NCI-H2081 (cell line): ENCODE data around the gene DNAH9.

Experiments used
- DNase-seq, 2 experiments: peaks; one replicate each; lab custom pipeline; 2025; lab: John Stamatoyannopoulos, UW

The DNAH9 gene

GRCh38 chr17:11852231-11852630 lies 254.0 kb downstream of the DNAH9 start:
- DNase-seq: no peak

DNA sequence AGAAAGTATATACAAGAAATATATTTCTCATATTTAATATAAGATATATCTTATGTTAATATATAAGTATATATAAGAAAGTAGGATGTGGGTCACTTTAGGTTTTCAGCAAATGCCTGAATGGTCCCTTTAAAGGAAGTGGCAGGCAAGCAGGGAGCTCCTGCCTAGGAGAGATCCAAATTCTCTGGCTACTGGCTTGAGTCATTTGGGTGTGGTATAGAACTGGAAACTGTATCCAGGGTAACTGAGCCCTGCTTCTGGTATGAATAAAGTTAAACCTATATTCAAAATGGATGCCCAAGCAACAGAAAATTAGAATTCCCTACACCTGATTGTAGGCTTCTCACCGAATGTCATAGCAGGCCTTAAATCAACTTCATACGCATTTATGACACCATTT lies 254.6 kb downstream of the DNAH9 start:
- DNase-seq: no peak

GRCh38 chr17:11853321-11854151 lies 255.3 kb downstream of the DNAH9 start:
- DNase-seq: no peak

GRCh38 chr17:11855306-11855705 lies 257.0 kb downstream of the DNAH9 start:
- DNase-seq: no peak

- DNase-seq: no peak
These were observed 258.7 kb downstream of the DNAH9 start for GRCh38 chr17:11857006-11857405.

DNA sequence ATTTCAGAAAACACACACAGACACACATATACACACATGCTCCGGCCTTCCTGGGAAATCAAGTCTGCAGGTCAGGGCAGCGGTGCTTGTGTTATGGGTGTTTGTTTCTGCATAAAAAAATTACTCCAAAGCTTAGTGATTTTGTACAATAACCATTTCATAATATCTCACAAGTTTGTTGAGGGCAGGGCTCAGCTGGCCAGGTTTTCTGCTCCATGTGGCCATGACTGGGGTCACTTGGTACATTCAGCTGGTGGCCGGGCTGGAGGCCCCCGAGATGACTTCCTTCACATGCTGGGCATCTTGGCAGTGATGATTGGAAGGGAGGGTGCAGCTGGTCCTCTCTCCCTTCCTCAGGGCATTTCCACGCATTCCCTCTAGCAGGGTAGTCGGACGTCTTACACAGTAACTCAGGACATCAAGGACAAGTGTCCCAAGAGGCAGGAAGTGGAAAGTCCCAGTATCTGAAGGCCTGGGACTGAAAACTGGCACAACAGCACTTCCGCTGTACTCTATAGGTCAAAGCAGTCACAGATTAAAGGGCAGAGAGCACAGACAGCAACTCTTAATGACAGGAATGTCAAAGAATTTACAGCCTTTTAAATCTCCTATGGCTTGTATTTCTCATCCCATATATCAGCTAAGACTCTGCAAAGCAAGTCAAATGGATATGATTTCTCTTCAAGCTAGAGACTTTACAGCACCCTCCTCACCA lies 271.6 kb downstream of the DNAH9 start:
- DNase-seq: no peak

- no peak for DNase-seq
These were observed 273.5 kb downstream of the DNAH9 start for GRCh38 chr17:11871773-11872172.

- no peak for DNase-seq
These were observed 276.5 kb downstream of the DNAH9 start for GRCh38 chr17:11874756-11875155.

DNA sequence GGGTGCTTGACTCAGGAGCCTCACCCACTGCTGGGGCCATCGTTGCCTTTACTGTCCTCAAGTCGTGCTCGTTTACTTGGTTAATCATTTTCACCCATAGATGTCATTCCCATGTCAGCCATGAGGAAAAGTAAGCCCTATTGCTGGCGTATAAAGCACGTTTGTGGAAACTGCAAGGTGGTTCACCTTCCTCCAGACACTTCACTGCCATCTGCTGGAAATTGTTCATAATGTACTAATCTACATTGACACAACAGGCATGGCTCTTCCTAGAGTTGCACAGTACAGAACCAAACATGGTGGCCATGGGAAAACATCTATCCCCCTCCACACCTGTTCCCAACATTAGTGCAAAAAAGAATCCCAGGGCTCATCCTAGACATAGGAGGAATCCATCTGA lies 282.4 kb downstream of the DNAH9 start:
- no peak for DNase-seq

GRCh38 chr17:11882716-11883115 lies 284.4 kb downstream of the DNAH9 start:
- no peak for DNase-seq

- DNase-seq: no peak
These were observed 286.8 kb downstream of the DNAH9 start for GRCh38 chr17:11885051-11885450.

DNA sequence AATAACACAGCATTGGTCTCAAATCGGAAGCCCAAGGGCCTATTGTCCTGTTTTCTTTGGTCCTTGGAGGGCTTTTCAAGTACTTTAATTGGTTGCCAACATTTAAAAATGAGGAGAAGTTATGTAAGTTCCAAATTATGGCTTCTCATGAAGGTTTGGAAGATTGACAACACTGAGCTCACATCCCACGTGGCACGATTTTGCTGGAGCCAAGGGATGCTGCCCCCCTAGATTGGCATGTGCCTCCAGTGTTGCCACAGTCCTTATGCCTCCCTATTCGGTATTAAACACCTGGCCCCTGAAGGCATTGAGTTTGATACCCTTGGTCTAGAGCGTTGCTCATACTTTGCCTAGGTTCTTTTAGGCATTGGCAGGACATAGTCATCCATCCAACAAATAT lies 291.0 kb downstream of the DNAH9 start:
- no peak for DNase-seq

DNA sequence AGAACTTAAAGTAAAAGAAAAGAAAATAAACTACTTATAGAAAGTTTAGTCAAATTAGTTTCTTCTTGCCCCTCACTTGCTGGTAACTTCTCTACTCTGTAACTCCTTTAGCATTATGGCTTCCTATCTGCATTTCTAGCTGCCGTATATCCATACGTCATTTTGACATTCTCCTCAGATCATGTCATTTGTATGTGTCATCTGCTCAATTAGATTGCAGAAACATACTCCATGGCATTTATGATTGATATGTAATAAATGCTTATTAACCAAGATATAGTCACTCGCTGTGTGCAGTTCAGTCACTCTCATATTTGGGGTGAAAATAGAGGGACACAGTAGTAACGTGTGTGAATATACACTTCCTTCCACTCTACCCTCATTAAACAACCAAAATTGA lies 295.6 kb downstream of the DNAH9 start:
- DNase-seq: no peak

DNA sequence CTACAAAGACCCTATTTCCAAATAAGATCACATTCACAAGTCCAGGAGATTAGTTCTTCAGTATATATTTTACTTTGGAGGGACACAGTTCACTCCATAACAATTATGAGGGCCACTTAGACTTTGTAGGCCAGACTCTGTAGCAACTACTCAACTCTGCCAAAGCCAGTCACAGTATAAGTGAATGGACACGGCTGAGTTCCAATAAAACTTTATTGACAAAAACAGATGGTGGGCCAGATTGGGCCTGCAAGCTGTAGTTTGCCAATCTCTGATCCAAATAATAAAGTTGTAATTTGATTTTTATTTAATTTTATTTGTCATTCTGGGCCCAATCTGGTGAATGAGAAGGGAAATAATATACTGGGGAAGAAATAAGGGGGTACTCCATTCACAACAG lies 297.9 kb downstream of the DNAH9 start:
- no peak for DNase-seq

DNA sequence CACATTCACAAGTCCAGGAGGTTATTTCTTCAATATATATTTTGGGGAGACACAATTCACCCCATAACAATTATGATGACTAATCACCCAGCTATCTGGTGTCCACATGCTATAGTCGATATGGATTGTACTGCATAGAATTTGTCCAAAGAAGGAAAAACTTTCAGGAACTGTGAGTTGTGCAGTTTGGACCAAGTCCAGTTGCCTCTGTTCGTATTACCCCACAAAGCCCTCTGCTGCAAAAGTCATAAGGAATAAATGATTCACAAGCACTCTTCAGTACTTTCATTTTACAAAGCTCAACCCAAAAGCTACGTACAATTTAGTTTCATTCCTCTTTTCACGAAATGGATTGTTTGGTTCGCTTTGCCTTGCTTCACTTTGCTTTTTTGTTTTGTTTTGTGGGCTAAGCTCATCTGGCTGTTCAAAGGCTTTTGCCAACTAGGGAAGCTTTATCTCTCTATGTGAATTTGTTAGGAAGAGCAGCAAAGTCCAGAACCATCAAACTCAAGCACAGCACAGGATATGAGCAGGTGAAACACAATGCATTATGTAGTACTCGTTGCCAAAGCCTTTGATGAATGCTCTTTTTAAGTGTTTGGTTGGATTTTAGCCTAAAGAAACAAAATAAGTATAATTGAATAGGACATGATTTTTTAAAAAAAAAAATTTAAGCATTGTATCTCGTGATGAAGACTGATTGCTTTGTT lies 300.4 kb downstream of the DNAH9 start:
- DNase-seq: no peak

DNA sequence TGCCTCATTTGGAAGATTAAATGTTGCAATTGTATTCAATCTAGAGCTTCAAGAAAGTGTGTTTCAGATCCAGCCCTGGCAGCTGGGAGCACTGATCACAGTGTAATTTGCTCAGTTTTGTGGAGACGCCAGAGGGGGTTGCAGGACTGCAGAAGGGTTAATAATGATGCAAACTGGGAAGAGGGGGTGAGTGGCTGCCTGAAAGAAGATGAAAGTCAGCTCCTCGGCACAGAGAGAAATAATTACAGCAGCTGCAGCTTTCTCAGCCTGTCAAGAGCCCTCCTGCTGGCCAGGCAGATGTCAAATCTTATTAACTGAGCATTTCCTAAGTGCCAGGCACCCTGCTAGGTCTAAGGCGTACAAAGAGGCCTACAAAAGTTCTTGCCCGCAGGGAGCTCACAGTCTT lies 301.3 kb downstream of the DNAH9 start:
- DNase-seq: no peak

- DNase-seq: no peak
These were observed 301.8 kb downstream of the DNAH9 start for GRCh38 chr17:11900041-11900476.

DNA sequence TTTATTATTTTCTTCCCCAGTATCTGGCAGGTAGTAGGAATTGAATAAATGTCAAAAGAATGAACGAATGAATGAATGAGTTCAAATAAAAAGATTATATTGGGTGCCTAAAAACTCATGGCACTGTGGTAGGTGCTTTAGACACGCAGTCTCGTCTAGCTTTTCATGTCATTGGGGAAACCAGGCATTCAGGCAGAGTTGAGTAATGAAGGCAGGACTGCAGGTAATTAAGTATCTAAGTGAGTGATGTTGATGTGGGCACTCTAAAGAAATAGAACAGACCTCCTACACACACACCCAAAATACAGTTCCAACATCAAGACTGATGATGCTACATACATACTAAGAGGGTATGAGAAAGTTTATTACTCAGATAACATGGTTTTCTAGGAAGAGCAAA lies 302.4 kb downstream of the DNAH9 start:
- DNase-seq: no peak

DNA sequence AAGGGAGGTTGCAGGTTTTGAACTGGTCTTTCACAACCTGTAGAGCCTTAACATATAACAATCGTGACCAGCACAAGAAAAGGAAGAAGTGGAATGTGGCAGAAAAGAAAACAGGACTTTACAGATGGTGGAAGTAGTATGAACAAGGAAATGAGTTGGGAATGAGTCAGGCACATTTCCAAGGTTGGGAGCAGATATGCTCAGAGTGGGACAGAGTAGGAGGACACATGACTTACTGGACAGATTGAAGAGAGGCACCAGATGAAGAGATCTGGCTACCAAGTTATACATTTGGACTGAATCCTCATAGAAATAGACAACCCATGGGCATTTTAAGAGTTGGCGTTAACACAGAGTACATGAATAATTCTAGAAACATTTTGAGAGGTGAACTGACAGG lies 303.7 kb downstream of the DNAH9 start:
- no peak for DNase-seq

- DNase-seq: no peak
These were observed 310.5 kb downstream of the DNAH9 start for GRCh38 chr17:11908711-11909146.

DNA sequence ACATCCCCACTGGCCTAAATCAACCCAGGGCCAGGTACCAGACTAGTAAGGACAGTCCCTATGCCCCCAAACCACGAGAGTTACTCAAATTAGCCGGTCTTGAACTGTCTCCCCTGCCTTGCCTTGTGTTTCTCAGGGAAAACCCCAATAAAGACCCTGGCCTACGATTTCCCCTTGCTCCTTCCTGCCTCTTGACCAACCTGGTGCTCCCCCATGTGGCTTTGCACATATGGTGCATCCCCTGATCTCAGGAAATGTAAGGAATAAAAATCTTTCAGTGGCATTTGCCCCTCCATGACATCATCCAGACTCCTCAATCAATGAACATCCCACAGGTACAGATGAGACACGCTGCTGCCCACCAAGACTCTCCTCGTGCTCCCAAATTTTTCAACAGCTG lies 311.1 kb downstream of the DNAH9 start:
- DNase-seq: no peak

GRCh38 chr17:11916091-11916490 lies 317.8 kb downstream of the DNAH9 start:
- no peak for DNase-seq

GRCh38 chr17:11917415-11917814 lies 319.1 kb downstream of the DNAH9 start:
- no peak for DNase-seq
